Lung (tissue), 12 donors: ENCODE results near the gene LRIT3. TPM values are rescaled to one million over a fixed set of nuclear protein-coding genes. Genes with fewer than 3 reads are reported as not detected.

Experiments used
- ATAC-seq: fragments of 200-7000 bp; cut with Tn5 transposase; one replicate; pipeline ENCODE4 v1.9.1; 2020; ENCODE audit warnings: moderate number of reproducible peaks; ENCODE audit not compliant: insufficient read depth, low FRiP score
- DNase-seq, 3 donors: peaks; one replicate each; pipeline ENCODE4 v3.0.0-alpha.2; 2013 to 2017
- H3K27ac ChIP-seq, 2 donors: one replicate each; pipeline ENCODE4 v1.5.1; 2013; ENCODE audit warnings: mild to moderate bottlenecking in 2 of 2, moderate library complexity in 2 of 2, control low read depth in 1 of 2, inconsistent platforms in 1 of 2, low read depth in 1 of 2, low read length in 1 of 2
- H3K27me3 ChIP-seq, 3 donors: one replicate each; pipeline ENCODE4 v1.5.1; 2013; ENCODE audit warnings: low read length in 2 of 3; ENCODE audit not compliant: control insufficient read depth in 3 of 3, insufficient read depth in 3 of 3
- H3K36me3 ChIP-seq, 4 donors: one replicate each; pipeline ENCODE4 v1.5.1; 2013; ENCODE audit warnings: low read length in 4 of 4, mild to moderate bottlenecking in 1 of 4, moderate library complexity in 1 of 4; ENCODE audit not compliant: control insufficient read depth in 4 of 4, insufficient read depth in 4 of 4
- H3K4me1 ChIP-seq, 5 donors: one replicate each; pipeline ENCODE4 v1.5.1; 2013; ENCODE audit warnings: low read length in 5 of 5, mild to moderate bottlenecking in 2 of 5, moderate library complexity in 1 of 5; ENCODE audit not compliant: control insufficient read depth in 5 of 5, insufficient read depth in 5 of 5
- H3K4me3 ChIP-seq: one replicate; pipeline ENCODE4 v1.5.1; 2013; ENCODE audit warnings: mild to moderate bottlenecking, control low read depth, moderate library complexity
- H3K9ac ChIP-seq, 2 donors: one replicate each; pipeline ENCODE4 v1.5.1; 2013; ENCODE audit warnings: low read length in 2 of 2, control low read depth in 1 of 2; ENCODE audit not compliant: insufficient read depth in 1 of 2
- H3K9me3 ChIP-seq, 4 donors: one replicate each; pipeline ENCODE4 v1.5.1; 2013; ENCODE audit warnings: low read length in 3 of 4, mild to moderate bottlenecking in 1 of 4, moderate library complexity in 1 of 4; ENCODE audit not compliant: control insufficient read depth in 4 of 4, insufficient read depth in 3 of 4
- CTCF ChIP-seq: IDR thresholded peaks from 2 replicates; pipeline ENCODE4 v1.5.1; 2012; ENCODE audit warnings: mild to moderate bottlenecking; ENCODE audit errors: control extremely low read depth, extremely low read depth
- WGBS, 2 donors: extraction: QIAGEN DNeasy Blood & Tissue Kit; methylation state at CpG; one replicate each; pipeline ENCODE4 v1.1.7; 2013; 5-methylcytosine and 5-hydroxymethylcytosine counted together
- polyA plus RNA-seq, 2 donors: library from polyadenylated mRNA; stranded (reverse); fragments of 200-250 nt; gene quantifications; one replicate each; pipeline ENCODE4 v1.2.1, GENCODE V29; 2013
- total RNA-seq, 2 donors: library from RNA; depleted of rRNA in 1 of 2; stranded (reverse); fragments of >200 nt in 1 of 2; gene quantifications; one replicate each; pipeline ENCODE4 v1.2.1, GENCODE V29; 2014 to 2021
- donor health status: control.
- donor health status: control.
- donor health status: Bipolar disorder and iron deficiency.
- donor health status: healthy.
- donor health status: DM: yes; HTN: yes; CAD: no.

Gene LRIT3
- total and polyA plus RNA-seq, 4 donors = 0.10 to 0.37 (median 0.27) TPM

- H3K9me3 ChIP-seq = no peaks in the 10 kb centered on the region
- WGBS, 2 donors = 58 to 61% methylated on average over 4 of the region's 4 CpGs
- no peaks in the 10 kb centered on the region for H3K27me3 ChIP-seq
- ATAC-seq (no peak), DNase-seq (no peak)
- no peak overlapping the region for H3K9ac ChIP-seq
- H3K4me3 ChIP-seq = no peak overlapping the region
- no peaks in the 10 kb centered on the region for H3K36me3 ChIP-seq
- TF ChIP-seq CTCF = no peak
- H3K27ac ChIP-seq = no peak overlapping the region
- peaks cover 0 to 22% (median 8%) of the 10 kb centered on the region in 5 donors for H3K4me1 ChIP-seq
Measured at GRCh38 chr4:109916027-109916409, 68.1 kb downstream of the LRIT3 start.

- 78% methylated on average over 1 of the region's 1 CpG for WGBS, 2 donors
- no peaks in the 10 kb centered on the region for H3K4me1 ChIP-seq
- no peak for TF ChIP-seq CTCF
- no peak overlapping the region for H3K27ac ChIP-seq
- H3K36me3 ChIP-seq = no peaks in the 10 kb centered on the region
- no peak for ATAC-seq
- no peak overlapping the region for H3K4me3 ChIP-seq
- no peaks in the 10 kb centered on the region for H3K9me3 ChIP-seq
- no peak overlapping the region for H3K9ac ChIP-seq
- H3K27me3 ChIP-seq = no peaks in the 10 kb centered on the region
- no peak for DNase-seq
Measured at GRCh38 chr4:109921384-109921808, 73.5 kb downstream of the LRIT3 start.

Other genes with a start within 250 kb of the LRIT3 start
- gene CASP6, start 144.7 kb upstream of the LRIT3 start, total RNA-seq = 10 to 100 TPM; 13.2 to 20.2 TPM
- gene CASP6, start 144.7 kb upstream of the LRIT3 start, polyA plus RNA-seq = 10 to 100 TPM; 12.0 to 13.2 TPM
- gene PLA2G12A, start 118.0 kb upstream of the LRIT3 start, total RNA-seq = 10 to 100 TPM; 30.0 to 32.7 TPM
- 10 to 100 TPM; 24.2 to 36.0 TPM for gene PLA2G12A, start 118.0 kb upstream of the LRIT3 start, polyA plus RNA-seq
- gene CFI, start 46.1 kb upstream of the LRIT3 start, total RNA-seq = 100 to 1,000 TPM in 1 of 2 donors, 10 to 100 TPM in 1; 61.9 to 150 TPM
- 10 to 100 TPM; 38.2 to 59.8 TPM for gene CFI, start 46.1 kb upstream of the LRIT3 start, polyA plus RNA-seq
- 10 to 100 TPM in 1 of 2 donors, 1 to 10 TPM in 1; 7.4 to 11.5 TPM for gene GAR1, start 32.3 kb upstream of the LRIT3 start, total RNA-seq
- 10 to 100 TPM; 18.8 to 24.8 TPM for gene GAR1, start 32.3 kb upstream of the LRIT3 start, polyA plus RNA-seq
- gene RRH, start 20.1 kb upstream of the LRIT3 start, total RNA-seq = under 1 TPM in 1 of 2 donors, not detected in 1; 0.21 TPM
- gene RRH, start 20.1 kb upstream of the LRIT3 start, polyA plus RNA-seq = under 1 TPM; 0.10 to 0.20 TPM
- gene EGF, start 64.8 kb downstream of the LRIT3 start, total RNA-seq = 1 to 10 TPM; 1.7 to 2.6 TPM
- 1 to 10 TPM in 1 of 2 donors, under 1 TPM in 1; 0.75 to 1.4 TPM for gene EGF, start 64.8 kb downstream of the LRIT3 start, polyA plus RNA-seq